ENCODE measurements around the gene KNDC1. TPM values are rescaled to one million over a fixed set of nuclear protein-coding genes. Genes with fewer than 3 reads are reported as not detected.
A peak's percentile ranks its signal among the peaks of the same experiment; 100 is the strongest.
"Not testable (repeated sequence)": the region's sequence is repeated elsewhere in the genome, so short reads cannot be mapped to it uniquely, and the experiment has no call there.

The KNDC1 gene
- total RNA-seq, 2 experiments from 2014 or later: 0.32 TPM; not detected in 1

- H3K4me1 Mint-ChIP-seq: peaks cover 4% of the 10 kb centered on the region
- H3K27ac Mint-ChIP-seq: no peak overlapping the region
- no peak for ATAC-seq
- peaks cover 9% of the 10 kb centered on the region for H3K27me3 Mint-ChIP-seq
- no peak overlapping the region for H3K4me3 Mint-ChIP-seq
- CTCF ChIA-PET: no interaction called here
- H3K9me3 Mint-ChIP-seq (ENCODE audit: low read depth): no peaks in the 10 kb centered on the region
- peak; percentile 31 for DNase-seq
- H3K36me3 Mint-ChIP-seq: no peaks in the 10 kb centered on the region
These were observed 19.4 kb upstream of the KNDC1 start for GRCh38 chr10:133140417-133141143.

GRCh38 chr10:133141144-133141957 lies 18.7 kb upstream of the KNDC1 start:
- Mint-ChIP-seq H3K36me3 (no peaks in the 10 kb centered on the region), H3K4me1 (peaks cover 4% of the 10 kb centered on the region), H3K9me3 (ENCODE audit: low read depth) (no peaks in the 10 kb centered on the region), H3K27ac (no peak overlapping the region), H3K27me3 (peaks cover 13% of the 10 kb centered on the region), H3K4me3 (no peak overlapping the region)
- peak; percentile 36 for DNase-seq
- no peak for ATAC-seq
- CTCF ChIA-PET: interaction anchor here (0.5 kb wide), 1 partner anchor 188 kb away, joined by 3 read pairs; no protein-coding TSS in a partner anchor

GRCh38 chr10:133141958-133142340 lies 18.1 kb upstream of the KNDC1 start:
- Mint-ChIP-seq H3K27ac (no peak overlapping the region), H3K4me3 (no peak overlapping the region), H3K27me3 (peaks cover 19% of the 10 kb centered on the region), H3K9me3 (ENCODE audit: low read depth) (no peaks in the 10 kb centered on the region), H3K4me1 (peaks cover 4% of the 10 kb centered on the region), H3K36me3 (no peaks in the 10 kb centered on the region)
- ATAC-seq: no peak
- CTCF ChIA-PET: interaction anchor here (0.5 kb wide), 1 partner anchor 188 kb away, joined by 3 read pairs; no protein-coding TSS in a partner anchor
- no peak for DNase-seq

GRCh38 chr10:133142523-133143199 lies 17.4 kb upstream of the KNDC1 start:
- peak; percentile 37 for DNase-seq
- Mint-ChIP-seq H3K36me3 (no peaks in the 10 kb centered on the region), H3K9me3 (ENCODE audit: low read depth) (no peaks in the 10 kb centered on the region), H3K4me1 (peaks cover 4% of the 10 kb centered on the region), H3K27me3 (peaks cover 25% of the 10 kb centered on the region), H3K27ac (no peak overlapping the region), H3K4me3 (no peak overlapping the region)
- ATAC-seq: no peak
- CTCF ChIA-PET: interaction anchor here (0.8 to 2.0 kb wide), 8 partner anchors 10 to 488 kb away, joined by 3 to 17 read pairs (median 3); no protein-coding TSS in a partner anchor

- H3K36me3 Mint-ChIP-seq: no peaks in the 10 kb centered on the region
- H3K4me3 Mint-ChIP-seq: no peak overlapping the region
- H3K27ac Mint-ChIP-seq: no peak overlapping the region
- H3K4me1 Mint-ChIP-seq: peaks cover 4% of the 10 kb centered on the region
- CTCF ChIA-PET: interaction anchor here (0.7 to 2.0 kb wide), 14 partner anchors 9 to 488 kb away, joined by 3 to 17 read pairs (median 3); no protein-coding TSS in a partner anchor
- DNase-seq: no peak
- H3K27me3 Mint-ChIP-seq: peaks cover 30% of the 10 kb centered on the region
- no peak for ATAC-seq
- H3K9me3 Mint-ChIP-seq (ENCODE audit: low read depth): no peaks in the 10 kb centered on the region
These were observed 16.9 kb upstream of the KNDC1 start for GRCh38 chr10:133143200-133143533.

GRCh38 chr10:133143546-133143945 lies 16.5 kb upstream of the KNDC1 start:
- CTCF ChIA-PET: interaction anchor here (0.7 to 2.0 kb wide), 13 partner anchors 9 to 489 kb away, joined by 3 to 17 read pairs (median 3); no protein-coding TSS in a partner anchor
- no peaks in the 10 kb centered on the region for H3K9me3 Mint-ChIP-seq (ENCODE audit: low read depth)
- H3K27ac Mint-ChIP-seq: no peak overlapping the region
- no peak for ATAC-seq
- no peaks in the 10 kb centered on the region for H3K36me3 Mint-ChIP-seq
- no peak overlapping the region for H3K4me3 Mint-ChIP-seq
- peak; percentile 29 for DNase-seq
- H3K27me3 Mint-ChIP-seq: peaks cover 33% of the 10 kb centered on the region
- H3K4me1 Mint-ChIP-seq: peaks cover 4% of the 10 kb centered on the region

GRCh38 chr10:133144771-133145170 lies 15.2 kb upstream of the KNDC1 start:
- Mint-ChIP-seq H3K4me3 (no peak overlapping the region), H3K4me1 (peaks cover 4% of the 10 kb centered on the region), H3K36me3 (no peaks in the 10 kb centered on the region), H3K27ac (no peak overlapping the region), H3K27me3 (peaks cover 39% of the 10 kb centered on the region), H3K9me3 (ENCODE audit: low read depth) (no peaks in the 10 kb centered on the region)
- DNase-seq (peak; percentile 29), ATAC-seq (no peak)
- CTCF ChIA-PET: interaction anchor here (1.9 to 2.0 kb wide), 2 partner anchors 16 to 81 kb away, joined by 6 to 17 read pairs; no protein-coding TSS in a partner anchor

GRCh38 chr10:133150226-133150625 lies 9.8 kb upstream of the KNDC1 start:
- CTCF ChIA-PET: no interaction called here
- ATAC-seq: no peak
- H3K9me3 Mint-ChIP-seq (ENCODE audit: low read depth): peaks cover 5% of the 10 kb centered on the region
- H3K4me3 Mint-ChIP-seq: no peak overlapping the region
- DNase-seq: no peak
- H3K27ac Mint-ChIP-seq: no peak overlapping the region
- no peaks in the 10 kb centered on the region for H3K4me1 Mint-ChIP-seq
- peaks cover 2% of the 10 kb centered on the region for H3K36me3 Mint-ChIP-seq
- H3K27me3 Mint-ChIP-seq: peaks cover 45% of the 10 kb centered on the region

GRCh38 chr10:133150656-133151055 lies 9.4 kb upstream of the KNDC1 start:
- DNase-seq: no peak
- no peak overlapping the region for H3K4me3 Mint-ChIP-seq
- CTCF ChIA-PET: no interaction called here
- no peak for ATAC-seq
- H3K27me3 Mint-ChIP-seq: peaks cover 41% of the 10 kb centered on the region
- no peaks in the 10 kb centered on the region for H3K4me1 Mint-ChIP-seq
- peaks cover 2% of the 10 kb centered on the region for H3K36me3 Mint-ChIP-seq
- no peak overlapping the region for H3K27ac Mint-ChIP-seq
- peaks cover 5% of the 10 kb centered on the region for H3K9me3 Mint-ChIP-seq (ENCODE audit: low read depth)

GRCh38 chr10:133151071-133151470 lies 8.9 kb upstream of the KNDC1 start:
- ATAC-seq; H3K36me3 Mint-ChIP-seq; DNase-seq; H3K4me1 Mint-ChIP-seq; H3K4me3 Mint-ChIP-seq; H3K27ac Mint-ChIP-seq; CTCF ChIA-PET; H3K9me3 Mint-ChIP-seq (ENCODE audit: low read depth): not testable (repeated sequence)
- peaks cover 40% of the 10 kb centered on the region for H3K27me3 Mint-ChIP-seq

GRCh38 chr10:133151543-133151972 lies 8.5 kb upstream of the KNDC1 start:
- CTCF ChIA-PET: interaction anchor here (1.0 kb wide), 1 partner anchor 9 kb away, joined by 3 read pairs; no protein-coding TSS in a partner anchor
- no peak overlapping the region for H3K27ac Mint-ChIP-seq
- H3K4me3 Mint-ChIP-seq: no peak overlapping the region
- H3K9me3 Mint-ChIP-seq (ENCODE audit: low read depth): peaks cover 5% of the 10 kb centered on the region
- DNase-seq (no peak), ATAC-seq (no peak)
- H3K36me3 Mint-ChIP-seq: peaks cover 2% of the 10 kb centered on the region
- no peaks in the 10 kb centered on the region for H3K4me1 Mint-ChIP-seq
- peaks cover 35% of the 10 kb centered on the region for H3K27me3 Mint-ChIP-seq

- Mint-ChIP-seq H3K36me3 (peaks cover 2% of the 10 kb centered on the region), H3K9me3 (ENCODE audit: low read depth) (peaks cover 5% of the 10 kb centered on the region), H3K27me3 (peaks cover 14% of the 10 kb centered on the region), H3K4me1 (no peaks in the 10 kb centered on the region), H3K4me3 (no peak overlapping the region), H3K27ac (no peak overlapping the region)
- no peak for ATAC-seq
- no peak for DNase-seq
- CTCF ChIA-PET: no interaction called here
These were observed 5.6 kb upstream of the KNDC1 start for GRCh38 chr10:133154411-133154810.

Data from activated CD8-positive, alpha-beta memory T cell treated with anti-CD3 and anti-CD28 coated beads, Interleukin-2, amount 10 ng/mL, durations not matched to agents 7 days and 5 days (primary cell).